Measurements from ENCODE around the gene PADI1.

- TF ChIP-seq CTCF (IDR thresholded peaks at IDR 0.05) (no peak), POLR2A (IDR thresholded peaks at IDR 0.05) (no peak)
These were observed 21.4 kb upstream of the PADI1 start for GRCh38 chr1:17183388-17184160.

Data from body of pancreas (tissue), 4 donors.